Measurements from ENCODE around the gene DLL1.

The DLL1 gene

GRCh38 chr6:170287371-170287876 is 3.5 kb downstream of the DLL1 start:
- TF ChIP-seq CTCF (IDR thresholded peaks at IDR 0.05; ENCODE audit: control extremely low read depth, extremely low read depth, low read depth, missing control alignments): no peak
- no peak for DNase-seq (ENCODE audit: extremely low spot score)
- ChIA-PET POLR2A (no interaction called here), CTCF (interaction anchor here (0.9 to 1.6 kb wide), 4 partner anchors 16 to 497 kb away, joined by 3 to 5 read pairs (median 4); no protein-coding TSS in a partner anchor)

DNA sequence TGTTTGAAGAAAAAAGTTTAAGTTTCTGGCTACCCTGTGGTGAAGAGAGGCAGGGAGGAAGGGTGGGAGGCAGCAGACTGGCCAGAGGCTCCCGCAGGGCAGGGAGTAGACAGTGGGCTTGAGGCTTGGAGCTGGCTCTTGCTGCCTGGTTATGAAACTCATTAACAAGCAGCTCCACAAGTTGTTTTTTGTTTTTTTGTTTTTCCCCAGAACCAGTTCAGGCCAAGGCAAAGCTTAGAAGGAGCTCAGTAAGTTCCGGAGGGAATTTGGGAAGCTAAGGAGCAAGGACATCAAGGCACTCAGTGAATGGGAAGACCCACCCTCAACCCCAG is 4.0 kb downstream of the DLL1 start:
- TF ChIP-seq CTCF (IDR thresholded peaks at IDR 0.05; ENCODE audit: control extremely low read depth, extremely low read depth, low read depth, missing control alignments): no peak
- no peak for DNase-seq (ENCODE audit: extremely low spot score)
- ChIA-PET POLR2A (no interaction called here), CTCF (interaction anchor here (0.9 to 1.6 kb wide), 4 partner anchors 16 to 496 kb away, joined by 3 to 5 read pairs (median 4); no protein-coding TSS in a partner anchor)

- DNase-seq (ENCODE audit: extremely low spot score): no peak
Observed at GRCh38 chr6:170286246-170286933, 4.5 kb downstream of the DLL1 start.

GRCh38 chr6:170285482-170285881 is 5.4 kb downstream of the DLL1 start:
- DNase-seq (ENCODE audit: extremely low spot score): no peak
- POLR2A ChIA-PET: no interaction called here
- TF ChIP-seq CTCF (IDR thresholded peaks at IDR 0.05; ENCODE audit: control extremely low read depth, extremely low read depth, low read depth, missing control alignments): no peak
- CTCF ChIA-PET: interaction anchor here (1.6 kb wide), 1 partner anchor 454 kb away, joined by 3 read pairs; no protein-coding TSS in a partner anchor

More at GRCh38 chr6:170286246-170286933, 4.5 kb downstream of the DLL1 start:
- ChIA-PET POLR2A (no interaction called here), CTCF (interaction anchor here (0.9 to 1.6 kb wide), 4 partner anchors 17 to 496 kb away, joined by 3 to 5 read pairs (median 4); no protein-coding TSS in a partner anchor)
- no peak for TF ChIP-seq CTCF (IDR thresholded peaks at IDR 0.05; ENCODE audit: control extremely low read depth, extremely low read depth, low read depth, missing control alignments)

GRCh38 chr6:170284866-170285469 is 5.9 kb downstream of the DLL1 start:
- DNase-seq (ENCODE audit: extremely low spot score): no peak
- ChIA-PET CTCF (interaction anchor here (1.6 kb wide), 1 partner anchor 453 kb away, joined by 3 read pairs; no protein-coding TSS in a partner anchor), POLR2A (no interaction called here)
- no peak for TF ChIP-seq CTCF (IDR thresholded peaks at IDR 0.05; ENCODE audit: control extremely low read depth, extremely low read depth, low read depth, missing control alignments)

DNA sequence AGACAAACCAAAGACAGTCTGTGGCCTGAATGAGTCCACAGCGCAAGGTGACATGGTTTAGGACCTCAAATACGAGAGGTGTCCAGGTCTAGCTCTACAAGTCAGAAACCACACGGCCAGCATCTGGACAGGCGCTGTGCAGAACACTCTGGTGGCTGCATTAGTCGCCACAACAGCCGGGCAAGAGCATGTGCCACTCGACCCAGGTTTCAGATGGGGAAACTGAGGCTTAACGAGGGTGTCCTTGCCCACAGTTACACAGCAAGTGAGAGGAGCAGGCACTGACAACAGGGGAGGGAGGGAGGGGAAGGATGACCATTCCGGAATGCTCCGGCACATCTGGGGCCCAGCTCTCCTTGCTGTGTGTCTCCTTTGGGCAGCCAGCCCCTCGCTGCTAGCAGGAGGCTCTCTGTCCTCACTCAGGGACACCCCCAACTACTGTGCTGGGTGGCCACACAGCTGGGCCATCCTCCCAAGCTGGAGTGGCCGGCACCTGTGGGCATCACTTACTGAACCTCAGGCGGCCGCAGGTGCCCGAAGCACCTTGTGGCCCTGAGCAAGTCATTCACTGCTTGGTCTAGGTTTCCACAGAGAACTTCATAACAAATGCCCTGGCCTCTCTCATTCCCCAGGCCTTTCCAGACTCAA is 6.6 kb downstream of the DLL1 start:
- no peak for TF ChIP-seq CTCF (IDR thresholded peaks at IDR 0.05; ENCODE audit: control extremely low read depth, extremely low read depth, low read depth, missing control alignments)
- ChIA-PET POLR2A (no interaction called here), CTCF (interaction anchor here (1.6 kb wide), 1 partner anchor 452 kb away, joined by 3 read pairs; no protein-coding TSS in a partner anchor)
- DNase-seq (ENCODE audit: extremely low spot score): no peak
